Measurements from ENCODE around the gene NOS1.

Gene NOS1

DNA sequence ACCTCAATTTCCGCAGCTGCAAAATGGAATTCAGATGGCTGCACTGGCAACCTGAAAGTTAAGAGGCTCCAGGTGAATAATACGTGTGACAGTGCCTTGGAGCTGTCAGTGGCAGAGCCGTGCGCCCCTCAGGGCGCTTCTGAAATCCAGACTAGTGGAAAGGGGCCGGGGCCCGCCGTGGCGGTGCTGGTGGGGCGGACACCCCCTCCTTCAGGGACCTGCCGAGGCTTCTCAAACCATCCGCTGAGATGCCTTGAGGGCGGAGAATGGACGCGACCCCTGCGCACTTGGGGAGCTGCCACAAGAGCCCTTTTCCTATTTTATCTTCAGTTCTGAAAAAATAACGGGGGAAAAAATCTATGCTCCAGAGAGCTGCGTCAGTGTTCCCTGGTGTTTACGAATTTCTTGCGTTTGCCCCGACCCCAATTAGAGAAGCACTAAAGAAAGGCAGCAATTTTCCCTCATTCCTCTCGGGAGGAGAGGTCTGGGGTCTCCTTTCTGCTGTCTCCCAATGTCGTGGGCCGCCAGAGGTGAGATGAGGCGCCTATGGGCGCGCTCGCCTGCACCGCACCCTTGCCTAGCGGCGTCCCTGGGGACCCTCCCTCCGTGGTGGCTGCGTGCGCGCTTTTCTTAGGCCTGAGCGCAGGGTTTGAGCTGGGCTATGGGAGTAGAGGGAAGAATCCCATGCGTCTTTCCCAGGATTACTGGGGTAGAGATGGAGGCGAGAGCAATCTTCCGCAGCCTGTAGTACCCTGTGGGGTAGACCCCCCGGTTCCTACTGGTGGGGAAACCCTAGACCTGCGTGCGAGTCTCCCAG lies 2.2 kb downstream of the NOS1 start:
- no peak for DNase-seq (ENCODE audit: low read depth)
- no peak overlapping the region for H3K4me3 ChIP-seq (ENCODE audit: low read length)
- TF ChIP-seq, protein P1, sequence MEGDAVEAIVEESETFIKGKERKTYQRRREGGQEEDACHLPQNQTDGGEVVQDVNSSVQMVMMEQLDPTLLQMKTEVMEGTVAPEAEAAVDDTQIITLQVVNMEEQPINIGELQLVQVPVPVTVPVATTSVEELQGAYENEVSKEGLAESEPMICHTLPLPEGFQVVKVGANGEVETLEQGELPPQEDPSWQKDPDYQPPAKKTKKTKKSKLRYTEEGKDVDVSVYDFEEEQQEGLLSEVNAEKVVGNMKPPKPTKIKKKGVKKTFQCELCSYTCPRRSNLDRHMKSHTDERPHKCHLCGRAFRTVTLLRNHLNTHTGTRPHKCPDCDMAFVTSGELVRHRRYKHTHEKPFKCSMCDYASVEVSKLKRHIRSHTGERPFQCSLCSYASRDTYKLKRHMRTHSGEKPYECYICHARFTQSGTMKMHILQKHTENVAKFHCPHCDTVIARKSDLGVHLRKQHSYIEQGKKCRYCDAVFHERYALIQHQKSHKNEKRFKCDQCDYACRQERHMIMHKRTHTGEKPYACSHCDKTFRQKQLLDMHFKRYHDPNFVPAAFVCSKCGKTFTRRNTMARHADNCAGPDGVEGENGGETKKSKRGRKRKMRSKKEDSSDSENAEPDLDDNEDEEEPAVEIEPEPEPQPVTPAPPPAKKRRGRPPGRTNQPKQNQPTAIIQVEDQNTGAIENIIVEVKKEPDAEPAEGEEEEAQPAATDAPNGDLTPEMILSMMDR (conservative IDR thresholded peaks at IDR 0.05; ENCODE audit: low read depth, low read length), result no peak

DNA sequence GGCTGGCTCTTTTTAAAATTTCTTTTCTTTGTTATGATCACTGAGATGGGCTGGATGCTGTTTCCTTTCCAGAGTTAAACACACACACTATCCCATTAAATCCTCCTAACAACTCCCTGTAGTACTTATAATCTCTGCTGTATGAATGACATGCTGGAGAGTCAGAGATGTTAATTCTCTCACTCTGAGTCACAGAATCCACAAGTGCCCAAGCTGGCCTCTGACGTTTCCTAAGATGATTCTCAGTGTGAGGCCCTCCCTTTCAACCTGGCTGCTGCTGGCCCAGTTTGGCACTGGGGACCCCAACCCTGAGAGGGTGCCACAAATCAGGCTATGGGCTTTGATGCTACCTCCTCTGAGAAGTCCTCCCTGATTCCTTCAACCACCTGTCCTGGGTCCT lies 5.4 kb downstream of the NOS1 start:
- no peak overlapping the region for H3K4me3 ChIP-seq (ENCODE audit: low read length)
- DNase-seq (ENCODE audit: low read depth), result no peak
- TF ChIP-seq, protein P1 (conservative IDR thresholded peaks at IDR 0.05; ENCODE audit: low read depth, low read length), result no peak

DNA sequence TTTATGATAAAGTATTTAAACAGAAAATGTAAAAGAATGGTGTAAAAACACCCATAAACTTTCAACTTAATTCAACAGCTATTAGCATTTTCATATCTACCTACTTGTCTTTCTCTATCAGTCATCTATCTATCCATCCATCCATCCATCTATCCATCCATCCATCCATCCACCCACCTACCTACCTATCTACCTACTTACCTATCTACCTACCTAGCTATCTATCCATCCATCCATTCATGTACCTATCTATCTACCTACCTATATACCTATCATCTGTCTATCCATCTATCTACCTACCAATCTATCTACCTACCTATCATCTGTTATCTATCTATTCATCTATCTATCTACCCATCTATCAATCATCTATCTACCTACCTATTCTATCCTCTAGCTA lies 8.5 kb downstream of the NOS1 start:
- DNase-seq (ENCODE audit: low read depth), result no peak

DNA sequence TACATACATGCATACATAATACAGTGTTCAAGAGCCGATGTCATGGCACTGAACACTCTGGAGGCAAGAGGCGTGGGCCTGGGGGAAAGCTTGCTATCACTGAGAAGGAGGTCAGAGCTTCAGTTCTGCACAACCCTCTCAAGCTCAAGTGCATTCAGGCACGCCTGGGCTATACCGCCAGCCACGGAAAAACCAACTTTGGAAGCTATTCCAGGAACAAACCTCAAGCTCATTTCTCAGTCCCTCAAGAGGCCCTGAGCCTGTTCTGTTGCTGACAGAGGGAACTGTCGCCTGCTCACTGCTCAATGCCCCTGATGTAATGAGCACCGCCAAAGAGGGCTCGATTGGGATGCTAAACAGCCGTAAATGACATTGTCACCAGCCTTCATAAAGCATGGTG lies 9.2 kb downstream of the NOS1 start:
- H3K4me3 ChIP-seq (ENCODE audit: low read length), result no peak overlapping the region
- TF ChIP-seq, protein P1 (conservative IDR thresholded peaks at IDR 0.05; ENCODE audit: low read depth, low read length), result no peak
- no peak for DNase-seq (ENCODE audit: low read depth)

More for the DNA sequence above, 8.5 kb downstream of the NOS1 start:
- TF ChIP-seq, protein P1 (conservative IDR thresholded peaks at IDR 0.05; ENCODE audit: low read depth, low read length), result no peak
- no peak overlapping the region for H3K4me3 ChIP-seq (ENCODE audit: low read length)

DNA sequence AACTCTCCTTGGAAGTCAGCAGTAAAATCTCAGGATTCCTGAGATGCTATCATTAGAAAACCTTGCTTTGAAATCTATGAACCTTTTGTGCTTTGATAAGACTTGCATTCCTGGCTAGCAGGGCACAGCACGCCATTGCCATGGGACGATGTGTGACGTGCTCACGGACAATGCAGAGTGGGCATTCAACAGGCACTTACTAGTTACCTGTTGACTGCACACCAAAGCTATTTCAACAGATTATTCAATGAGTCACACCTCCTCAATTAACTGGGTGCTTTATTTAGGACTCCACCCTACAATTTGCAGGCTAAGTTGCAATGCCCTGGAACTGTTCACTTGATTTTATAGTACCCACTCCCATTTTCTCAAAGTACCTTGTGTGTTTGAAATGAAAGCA lies 11.3 kb downstream of the NOS1 start:
- no peak overlapping the region for H3K4me3 ChIP-seq (ENCODE audit: low read length)
- no peak for DNase-seq (ENCODE audit: low read depth)
- TF ChIP-seq, protein P1 (conservative IDR thresholded peaks at IDR 0.05; ENCODE audit: low read depth, low read length), result no peak

DNA sequence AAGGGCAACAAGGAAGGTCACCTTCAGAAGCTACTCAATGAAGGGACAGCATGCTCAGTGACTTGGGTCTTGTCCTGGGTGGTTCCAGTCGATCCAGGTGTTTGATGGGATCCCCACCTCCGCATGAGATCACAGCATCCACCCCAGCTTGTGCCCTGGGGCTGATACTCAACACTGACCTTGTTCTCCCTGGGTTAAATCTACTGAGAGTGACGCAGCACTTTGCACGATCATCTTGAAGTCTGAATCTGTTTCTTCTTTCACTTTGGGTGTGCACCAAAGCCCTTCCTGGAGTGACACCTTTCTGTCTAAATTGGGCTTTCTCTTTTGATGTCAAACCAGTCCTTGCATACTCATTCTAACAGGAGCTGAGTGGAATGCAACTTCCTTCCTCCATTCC lies 13.8 kb downstream of the NOS1 start:
- TF ChIP-seq, protein P1 (conservative IDR thresholded peaks at IDR 0.05; ENCODE audit: low read depth, low read length), result no peak
- no peak for DNase-seq (ENCODE audit: low read depth)
- H3K4me3 ChIP-seq (ENCODE audit: low read length), result no peak overlapping the region

DNA sequence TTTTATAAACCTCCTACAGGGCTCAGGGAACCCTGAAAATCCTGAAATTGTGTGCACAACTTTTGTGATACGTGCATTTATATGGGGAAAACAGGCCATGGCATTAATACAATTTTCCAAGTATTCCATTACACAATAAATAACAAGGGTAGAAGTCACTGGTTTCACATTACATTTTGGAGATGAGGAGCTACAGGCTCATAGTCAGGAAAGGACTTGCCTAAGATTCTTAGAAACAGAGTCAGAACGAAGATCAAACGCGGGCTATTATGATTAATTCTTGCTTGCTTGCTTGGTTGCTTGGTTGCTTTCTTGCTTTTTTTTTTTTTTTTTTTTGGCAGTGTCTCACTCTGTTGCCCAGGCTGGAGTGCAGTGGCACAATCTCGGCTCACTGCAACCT lies 16.7 kb downstream of the NOS1 start:
- no peak for DNase-seq (ENCODE audit: low read depth)
- H3K4me3 ChIP-seq (ENCODE audit: low read length), result no peak overlapping the region
- TF ChIP-seq, protein P1 (conservative IDR thresholded peaks at IDR 0.05; ENCODE audit: low read depth, low read length), result no peak

Measured in retinal pigment epithelial cell (primary cell).